HG03378 (cell line): ENCODE data around the gene MYLIP.

Experiments
- ATAC-seq: cut with Tn5 transposase; IDR thresholded peaks from one replicate; pipeline ENCODE4 v1.9.1; 2021; ENCODE audit warnings: mild to moderate bottlenecking, moderate library complexity; ENCODE audit not compliant: unreplicated experiment

Gene MYLIP

GRCh38 chr6:16128759-16129622 is at the start of gene MYLIP:
TSS of gene MYLIP (plus strand) at chr6:16129086. CDS start at chr6:16129323, 237 bp downstream.
- peak; percentile 40 for ATAC-seq

DNA sequence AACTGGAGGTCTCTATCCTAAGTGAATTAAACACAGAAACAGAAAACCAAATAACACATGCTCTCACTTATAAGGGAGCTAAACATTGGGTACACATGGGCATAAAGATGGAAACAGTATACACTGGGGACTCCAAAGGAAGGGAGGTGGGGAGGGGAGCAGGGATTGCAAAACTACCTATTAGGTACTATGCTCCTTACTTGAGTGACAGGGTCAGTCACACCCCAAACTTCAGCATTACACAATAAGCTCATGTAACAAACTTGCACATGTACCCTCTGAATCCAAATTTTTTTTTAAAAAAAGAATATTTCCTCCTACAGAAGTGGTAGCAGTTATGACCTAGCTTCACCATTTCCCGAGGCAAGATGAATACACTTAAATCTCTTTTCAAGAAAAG is 49.5 kb upstream of the MYLIP start:
- no peak for ATAC-seq

GRCh38 chr6:16080204-16080603 is 48.7 kb upstream of the MYLIP start:
- no peak for ATAC-seq

GRCh38 chr6:16081326-16081725 is 47.6 kb upstream of the MYLIP start:
- ATAC-seq = no peak

DNA sequence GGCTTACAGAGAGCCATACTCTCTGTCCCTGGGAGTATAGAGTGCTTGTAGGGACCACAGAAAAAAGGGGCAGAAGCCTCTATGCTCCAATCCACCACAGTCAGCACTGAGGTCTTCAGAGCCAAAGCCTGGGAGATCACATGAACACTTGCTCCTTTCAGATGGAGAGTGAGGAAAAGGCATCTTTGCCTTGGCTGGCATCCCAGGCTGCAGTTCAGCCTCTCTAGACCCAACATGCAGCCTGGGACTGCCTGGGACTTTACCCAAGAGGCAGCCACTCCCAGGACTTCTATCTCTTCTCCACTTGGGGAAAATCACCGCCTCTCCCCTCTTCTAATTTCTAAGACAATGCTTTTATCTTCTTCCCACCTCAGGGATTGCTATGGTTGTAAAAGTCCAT is 46.5 kb upstream of the MYLIP start:
- no peak for ATAC-seq

DNA sequence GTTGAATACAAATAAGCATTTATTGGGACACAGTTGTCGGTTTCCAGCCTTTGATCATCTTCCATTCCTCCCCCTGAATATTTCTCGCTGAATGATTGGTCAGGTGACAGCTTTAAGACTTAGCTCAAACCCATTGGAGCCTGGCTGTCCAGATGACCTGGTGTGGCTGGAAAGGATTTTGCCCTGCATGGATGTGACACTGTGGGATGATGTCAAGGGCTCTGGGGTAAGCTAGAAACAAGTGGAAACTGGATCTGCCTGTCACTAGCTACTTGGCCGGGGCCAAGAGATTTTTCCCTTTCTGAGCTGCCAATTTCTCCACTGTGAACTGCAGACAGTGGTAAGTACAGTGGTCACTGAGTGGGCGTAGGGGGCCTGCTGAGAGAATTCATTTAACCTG is 41.9 kb upstream of the MYLIP start:
- ATAC-seq = no peak

GRCh38 chr6:16087386-16087785 is 41.5 kb upstream of the MYLIP start:
- no peak for ATAC-seq

DNA sequence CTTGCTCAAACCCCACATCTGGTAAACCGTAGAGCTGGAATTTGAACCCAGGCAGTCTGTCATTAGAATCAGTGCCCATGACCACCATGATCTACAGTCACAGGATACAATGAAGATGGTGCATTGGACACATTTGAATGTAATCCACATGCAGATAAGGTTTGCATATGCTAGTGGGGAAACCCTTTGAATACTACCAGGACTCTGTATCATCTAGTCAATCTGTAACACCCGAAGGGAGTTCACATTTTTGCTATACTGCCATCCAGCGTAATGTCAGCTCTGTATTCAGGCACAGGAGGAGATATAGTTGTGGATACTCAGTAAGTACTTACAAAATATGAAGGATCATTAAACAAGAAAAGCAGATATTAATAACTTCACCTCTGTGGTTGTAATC is 40.5 kb upstream of the MYLIP start:
- ATAC-seq = no peak

DNA sequence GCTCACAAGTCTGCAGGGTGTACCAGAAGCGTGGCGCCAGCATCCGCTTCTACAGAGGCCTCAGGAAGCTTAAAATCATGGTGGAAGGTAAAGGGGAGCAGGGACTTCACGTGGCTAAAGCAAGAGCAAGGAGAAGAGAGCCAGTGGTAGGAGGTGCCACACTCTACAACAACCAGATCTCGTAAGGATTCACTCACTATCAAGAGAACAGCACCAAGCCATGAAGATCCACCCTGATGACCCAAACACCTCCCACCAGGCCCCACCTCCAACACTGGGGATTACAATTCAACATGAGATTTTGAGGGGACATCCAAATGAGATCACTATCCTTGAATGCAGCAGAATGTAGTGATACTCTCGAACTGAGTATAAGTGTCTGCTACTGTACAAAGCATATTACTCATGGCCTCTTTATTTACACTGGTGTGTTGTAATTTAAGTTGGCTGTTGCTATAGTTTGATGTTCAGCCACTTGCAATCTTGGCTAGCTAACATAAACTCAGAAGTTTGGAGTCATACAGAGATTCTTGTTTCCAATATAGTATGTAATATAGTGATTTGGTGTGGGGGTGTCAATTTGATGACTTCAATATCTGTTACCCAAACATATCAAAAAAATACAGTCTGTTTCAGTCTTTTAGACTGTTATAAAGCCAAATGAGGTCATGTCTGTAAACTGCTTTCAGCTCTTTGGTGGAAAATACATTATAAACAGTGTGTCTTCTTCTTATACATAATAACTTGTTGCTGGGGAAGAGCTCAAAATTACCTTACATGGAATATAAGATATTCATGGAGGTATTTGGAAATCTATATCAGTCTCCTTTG is 39.4 kb upstream of the MYLIP start:
- ATAC-seq = no peak

DNA sequence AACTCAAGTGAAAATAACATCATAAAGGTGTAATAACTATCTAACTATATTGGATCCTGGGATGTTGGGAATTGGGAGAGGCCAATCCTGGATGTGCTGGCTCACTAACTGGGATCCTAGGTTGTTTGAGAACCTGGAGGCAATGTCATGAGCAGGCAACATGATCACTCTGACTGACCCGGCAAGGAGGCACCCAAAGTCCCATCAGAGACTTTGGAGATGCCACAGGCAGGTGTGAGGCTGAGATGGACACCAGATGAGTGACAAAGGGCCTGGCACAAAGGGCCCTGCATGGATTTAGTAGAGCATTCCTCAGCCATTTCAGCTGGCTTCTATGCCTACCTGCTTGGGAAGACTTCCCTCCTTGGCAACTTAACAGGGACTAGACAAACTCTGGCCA is 38.4 kb upstream of the MYLIP start:
- ATAC-seq = no peak

DNA sequence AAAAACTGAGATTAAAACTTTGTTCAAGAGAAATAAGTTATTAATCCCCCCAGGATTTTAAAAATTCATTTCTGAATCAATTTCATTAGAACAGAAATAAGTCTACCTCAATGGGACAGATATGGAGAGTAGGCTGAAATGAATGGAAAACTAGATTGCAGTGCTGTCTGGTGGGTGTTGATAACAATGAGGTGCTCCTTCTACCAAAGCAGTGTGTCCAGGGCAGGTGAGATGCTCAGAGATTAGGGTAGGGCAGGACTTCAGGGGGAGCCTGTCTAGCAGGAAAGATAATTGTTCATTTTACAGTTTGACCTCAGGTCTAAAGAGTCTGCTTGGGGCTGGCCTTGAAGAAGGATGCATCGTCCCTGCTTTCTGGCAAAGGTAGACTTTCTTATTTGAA is 38.0 kb upstream of the MYLIP start:
- ATAC-seq = no peak

DNA sequence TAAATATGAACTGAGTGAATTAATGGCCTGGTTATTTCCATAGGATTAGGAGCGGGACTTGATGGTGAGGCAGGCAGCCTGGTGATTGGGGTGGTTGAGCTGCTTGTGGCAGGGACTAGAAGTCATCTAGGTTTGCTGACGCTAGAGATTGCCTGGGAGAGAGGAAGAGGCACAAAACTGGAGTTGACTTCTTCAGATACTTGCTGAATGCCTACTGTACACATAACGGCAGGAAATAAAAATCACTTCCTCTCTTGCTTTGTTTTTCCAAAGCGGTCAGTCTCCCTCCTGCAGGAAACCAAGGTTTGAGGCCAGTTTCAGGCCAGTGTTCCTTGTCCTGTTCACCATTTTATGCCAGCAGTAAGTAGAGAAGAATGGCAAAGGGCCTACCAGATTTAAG is 36.7 kb upstream of the MYLIP start:
- no peak for ATAC-seq

DNA sequence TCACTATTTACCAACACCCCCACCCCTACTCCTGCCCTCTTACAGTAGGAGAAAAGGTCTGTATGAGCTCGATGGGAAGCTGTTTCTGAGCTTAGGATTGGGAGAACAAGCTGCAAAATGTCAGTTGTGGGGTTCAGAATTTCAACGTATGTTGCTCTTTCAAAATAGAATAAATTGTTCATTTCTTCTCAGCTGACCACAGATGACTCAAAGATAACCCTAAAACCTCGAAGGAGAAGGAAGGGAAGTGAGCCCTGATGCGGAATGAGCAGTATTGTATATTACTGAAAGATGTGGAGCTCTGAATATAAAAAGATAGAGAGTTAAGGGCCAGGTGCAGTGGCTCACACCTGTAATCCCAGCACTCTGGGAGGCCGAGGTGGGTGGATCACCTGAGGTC is 35.9 kb upstream of the MYLIP start:
- no peak for ATAC-seq

- ATAC-seq = no peak
Measured at GRCh38 chr6:16095180-16095579, 33.7 kb upstream of the MYLIP start.

DNA sequence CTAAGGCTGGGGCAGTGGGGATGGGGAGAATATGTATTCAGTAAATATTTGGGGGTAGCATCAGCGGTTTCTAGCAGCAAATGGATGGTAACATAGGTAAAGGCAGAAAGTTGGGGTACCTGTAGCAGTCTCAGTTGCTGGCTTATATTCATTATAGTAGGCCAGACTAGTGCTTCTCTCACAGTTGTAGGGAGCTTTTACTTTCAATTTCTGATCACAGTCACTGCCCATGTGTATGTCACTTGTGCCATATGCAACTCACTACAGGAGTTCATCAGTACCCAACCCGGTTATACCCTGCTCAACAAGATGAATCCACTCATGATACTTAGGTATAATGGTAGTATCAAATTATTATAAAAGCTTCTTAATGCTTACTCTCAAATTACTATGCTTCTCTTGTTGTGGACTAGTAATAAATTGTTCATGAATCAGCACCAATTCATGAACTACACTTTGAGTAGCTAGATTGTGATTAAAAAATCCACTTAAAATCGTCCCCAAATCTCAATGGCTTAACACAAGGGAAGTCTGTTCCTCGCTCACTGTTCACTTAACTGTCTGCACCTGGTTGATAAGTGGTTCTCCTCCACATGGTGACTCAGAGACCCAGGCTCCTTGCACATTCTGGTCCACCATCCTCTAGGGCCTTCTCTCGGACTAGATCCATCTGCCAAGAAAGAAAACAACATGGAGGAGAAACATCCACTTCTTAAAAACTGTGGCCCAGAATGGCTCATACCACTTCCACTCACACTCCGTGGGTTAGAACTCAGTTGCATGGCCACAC is 31.3 kb upstream of the MYLIP start:
- ATAC-seq = peak; percentile 67

DNA sequence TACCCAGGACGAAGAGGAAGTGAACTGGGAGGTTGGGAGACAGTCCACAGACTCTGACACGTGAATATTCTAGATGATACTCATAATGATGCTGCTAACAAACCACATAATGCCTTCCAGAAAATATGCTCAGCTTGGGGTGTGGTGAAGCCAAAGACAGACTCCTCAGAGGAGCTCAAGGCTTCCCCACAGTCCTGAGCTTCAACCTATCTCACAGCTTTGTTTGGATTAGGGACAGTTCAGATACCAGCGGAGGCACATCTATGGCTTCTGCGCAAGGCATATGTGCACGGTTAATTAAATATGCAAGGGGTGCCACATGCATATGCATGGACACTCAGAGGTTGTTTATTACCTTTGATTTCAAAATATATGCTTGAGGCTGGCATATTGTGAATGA is 30.7 kb upstream of the MYLIP start:
- no peak for ATAC-seq

DNA sequence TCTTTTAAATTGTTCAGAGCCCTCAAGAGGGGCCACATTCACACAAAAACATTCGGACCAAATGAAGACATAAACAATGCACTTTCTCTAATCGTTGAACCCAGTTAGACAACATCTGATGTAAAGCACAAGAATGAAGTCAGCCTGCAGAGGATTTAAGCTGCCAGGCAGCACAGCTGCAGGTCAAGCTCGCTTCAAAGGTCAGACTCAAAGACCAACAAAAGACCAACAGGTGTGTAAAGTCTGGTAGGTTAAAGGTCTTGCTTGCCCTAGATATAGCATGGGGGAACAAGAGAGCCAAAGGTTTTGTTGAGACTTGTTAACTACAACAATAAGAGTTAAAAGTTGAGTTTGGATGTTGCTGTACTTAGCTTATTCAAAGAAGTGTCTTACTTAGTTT is 26.7 kb upstream of the MYLIP start:
- ATAC-seq = no peak

GRCh38 chr6:16103722-16104121 is 25.2 kb upstream of the MYLIP start:
- no peak for ATAC-seq

GRCh38 chr6:16104624-16105433 is 24.1 kb upstream of the MYLIP start:
- no peak for ATAC-seq

GRCh38 chr6:16105854-16106253 is 23.0 kb upstream of the MYLIP start:
- no peak for ATAC-seq
